ENCODE results near the gene POPDC2.

The POPDC2 gene

DNA sequence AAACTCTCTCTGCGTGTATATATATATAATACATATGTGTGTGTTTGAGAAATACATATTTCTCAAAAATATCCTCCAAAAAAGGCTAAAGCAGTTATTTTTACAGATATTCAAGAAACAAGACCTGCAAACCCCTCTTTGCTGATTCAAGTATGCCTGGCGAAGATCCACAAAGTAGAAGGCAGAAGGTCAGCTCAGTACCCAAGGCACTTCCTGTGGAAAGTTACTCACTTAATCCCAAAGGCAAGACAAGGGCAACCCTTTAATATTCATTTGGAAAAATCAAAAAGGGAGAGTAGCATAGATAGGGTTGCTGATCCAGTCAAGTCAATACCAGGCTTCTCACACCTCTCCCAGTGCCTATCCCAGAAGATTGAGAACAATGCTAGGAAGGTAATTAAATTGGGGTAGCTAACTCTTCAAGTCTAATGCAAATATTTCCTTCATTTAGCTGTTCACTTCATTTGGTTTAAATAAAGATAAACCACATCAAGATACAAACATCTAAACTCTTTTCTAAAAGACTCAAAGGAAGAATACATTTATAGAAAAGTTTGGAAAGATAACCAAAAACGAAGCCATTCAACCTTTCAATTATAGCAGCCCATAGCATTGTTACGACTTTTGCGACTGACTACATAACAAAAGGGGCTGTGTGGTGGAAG is 9.6 kb upstream of the POPDC2 start:
- DNase-seq = no peak

DNA sequence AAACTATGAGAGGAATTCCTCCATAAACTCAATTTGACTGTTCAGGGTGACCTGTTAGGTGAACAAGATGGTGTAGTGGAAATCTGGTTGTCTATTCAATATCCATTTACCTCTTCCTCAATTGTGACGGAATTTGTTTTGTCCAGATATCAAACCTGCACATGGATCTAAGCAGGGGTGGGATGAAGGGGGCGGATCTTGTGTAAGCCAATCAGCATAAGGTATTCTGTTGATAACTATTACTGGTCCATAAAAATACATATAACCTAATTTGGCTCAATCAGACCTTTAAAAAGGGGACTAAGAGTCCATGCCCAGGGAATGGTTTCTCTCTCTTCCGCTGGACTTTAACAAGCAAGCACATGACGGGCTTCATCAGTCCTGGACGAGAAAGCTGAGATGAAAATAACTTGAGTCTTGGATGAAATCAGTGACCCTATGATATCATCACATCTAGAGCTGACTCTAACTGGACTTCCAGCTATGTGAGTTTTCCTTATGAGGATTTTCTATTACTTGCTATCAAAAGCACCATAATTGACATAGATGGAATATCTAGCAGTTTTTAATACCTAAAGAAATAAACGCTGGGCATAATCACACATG is 5.7 kb upstream of the POPDC2 start:
- DNase-seq = no peak

DNA sequence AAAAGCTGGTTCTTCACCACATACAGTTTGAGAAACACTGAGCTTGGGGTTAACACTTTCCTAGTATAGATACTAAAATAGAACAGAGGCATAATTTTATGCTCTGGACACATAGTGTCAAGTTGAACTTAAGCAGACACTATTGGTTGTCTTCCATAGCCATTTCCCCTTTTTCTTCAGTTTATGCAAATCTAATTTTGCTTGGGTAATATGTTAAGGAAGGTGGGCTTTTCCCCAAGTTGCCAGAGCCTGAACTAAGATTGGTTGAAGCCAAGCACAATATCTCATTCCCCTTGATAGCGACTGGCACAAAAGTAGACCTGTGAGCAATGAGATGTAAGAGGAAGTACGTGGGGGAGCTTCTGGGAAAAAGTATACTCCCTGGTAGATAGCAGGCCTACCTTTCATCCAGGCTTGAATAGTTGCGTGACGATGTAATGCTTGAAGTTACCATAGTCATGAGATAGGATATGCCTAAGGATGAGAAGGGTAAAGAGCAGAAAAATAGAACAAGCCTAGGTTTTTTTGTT is 4.5 kb upstream of the POPDC2 start:
- no peak for DNase-seq

DNA sequence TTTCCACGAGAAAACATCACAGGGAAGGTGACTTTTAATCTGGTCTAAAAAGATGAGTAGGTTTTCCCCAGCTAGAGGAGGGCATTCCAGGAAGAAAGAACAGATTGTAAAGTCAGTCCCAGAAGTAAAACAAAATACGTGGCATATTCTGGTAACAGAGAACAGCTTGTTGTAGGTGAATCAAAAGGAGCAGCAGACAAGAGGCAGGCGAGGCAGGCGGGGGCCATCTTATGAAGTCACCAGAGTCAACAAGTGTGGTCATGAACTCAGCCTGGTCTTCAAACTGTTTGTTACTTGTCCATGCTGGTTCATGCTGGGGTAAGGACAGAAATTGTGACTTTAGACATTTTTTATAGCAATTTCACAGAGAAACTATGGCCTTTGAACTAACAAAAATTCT is 4.0 kb upstream of the POPDC2 start:
- DNase-seq = no peak

DNA sequence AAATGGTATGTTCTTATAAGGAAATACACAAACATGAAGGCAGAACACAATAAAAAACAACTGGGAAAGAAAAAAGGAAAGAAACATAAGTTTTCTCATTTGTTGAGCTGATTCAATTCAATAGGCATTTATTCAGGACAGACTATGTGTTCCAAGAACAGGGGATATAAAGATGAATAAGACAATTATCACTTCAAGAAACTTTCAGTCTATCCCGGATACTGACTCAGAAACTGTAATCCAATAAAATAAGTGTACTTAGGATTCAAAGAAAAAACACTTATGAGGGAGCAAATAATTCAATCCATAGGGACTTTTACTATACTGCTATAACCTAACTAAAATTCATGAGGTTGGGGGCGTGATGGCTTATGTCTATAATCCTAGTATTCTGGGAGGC is 3.5 kb upstream of the POPDC2 start:
- DNase-seq = no peak

DNA sequence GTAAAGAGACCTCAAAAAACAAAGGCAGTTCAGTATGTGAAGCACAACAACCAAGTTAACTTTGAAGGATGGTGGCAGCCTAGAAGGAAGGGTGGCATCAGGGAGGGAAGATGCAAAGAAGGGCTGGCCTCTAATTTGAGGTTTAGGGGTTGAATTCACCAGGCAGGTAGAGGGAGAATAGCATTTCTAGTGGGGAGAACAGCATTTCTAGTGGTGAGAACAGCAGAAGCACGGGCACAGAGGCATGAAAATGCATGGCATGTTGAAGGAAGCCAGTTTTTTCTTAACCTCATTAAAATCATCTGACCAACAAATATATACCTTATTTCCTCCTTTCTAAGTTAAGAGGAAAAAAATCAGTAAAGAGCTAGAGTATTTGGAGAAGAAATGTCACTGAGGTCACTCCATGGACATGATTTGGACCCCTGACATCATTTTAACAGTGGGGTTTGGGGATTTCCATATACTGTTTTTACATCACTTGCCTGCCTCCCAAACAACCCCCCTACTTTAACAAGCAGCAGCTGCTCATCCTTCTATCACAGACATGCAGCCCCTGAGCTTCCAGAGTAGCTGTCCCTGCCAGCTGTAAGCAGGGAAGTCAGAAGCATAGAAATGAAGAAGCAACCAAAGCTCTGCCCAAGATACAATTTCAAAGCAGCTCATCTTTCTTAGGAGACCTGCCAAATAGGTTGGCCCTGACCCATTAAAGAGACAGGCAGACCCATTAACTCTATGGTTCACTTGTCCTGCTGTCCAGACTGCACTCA is 2.4 kb upstream of the POPDC2 start:
- no peak for DNase-seq

DNA sequence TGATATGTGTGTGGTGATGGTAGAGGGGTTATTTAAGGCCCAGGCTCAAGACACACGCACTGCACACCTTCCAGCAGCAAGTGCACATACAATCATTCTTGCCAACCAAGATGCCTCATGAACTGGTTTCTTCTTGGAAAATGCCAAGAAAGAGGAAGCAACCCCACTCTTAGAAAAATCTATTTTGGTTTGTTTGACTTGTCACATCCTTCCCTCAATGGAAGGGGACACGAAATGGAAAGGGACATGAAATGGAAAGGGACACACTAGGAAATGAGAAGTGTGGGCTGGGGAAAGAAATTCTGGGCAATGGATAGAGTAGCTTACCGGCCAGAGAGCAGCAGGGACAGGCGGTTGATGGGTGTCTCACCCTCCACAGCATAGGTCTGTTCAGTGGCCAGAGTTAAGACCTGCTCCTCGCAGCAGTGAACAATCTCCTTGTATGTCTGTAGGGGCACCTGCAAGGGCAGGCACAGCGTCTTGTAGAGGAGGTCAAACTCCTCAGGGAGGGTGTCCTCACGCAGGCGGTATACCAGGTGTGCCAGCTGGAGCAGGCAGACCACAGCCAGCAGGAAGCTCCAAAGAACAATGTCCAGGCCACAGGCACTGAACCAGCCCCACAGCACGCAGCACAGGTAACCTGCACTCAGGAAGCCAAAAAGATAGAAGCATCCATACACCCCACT is 640 bp downstream of the POPDC2 start:
- no peak for DNase-seq

DNA sequence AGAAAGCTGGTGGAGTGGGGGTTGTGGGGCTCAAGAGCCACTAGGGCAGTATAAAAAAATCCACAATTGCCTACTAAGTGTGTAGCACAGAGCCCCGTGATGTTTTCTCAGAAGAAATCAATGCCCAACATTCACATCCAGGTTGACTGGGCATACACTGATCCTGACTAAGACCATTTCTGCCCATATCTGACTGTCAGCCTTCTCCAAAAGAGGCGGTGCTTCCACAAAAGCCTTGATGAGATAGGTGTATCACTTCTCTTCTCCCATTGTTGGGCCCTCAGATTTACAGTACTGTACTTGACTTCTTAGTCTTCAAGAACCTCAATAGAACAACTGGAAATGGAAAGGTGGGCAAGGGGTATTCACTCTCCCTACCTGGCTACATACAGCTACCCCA is 1.4 kb downstream of the POPDC2 start:
- DNase-seq = no peak

DNA sequence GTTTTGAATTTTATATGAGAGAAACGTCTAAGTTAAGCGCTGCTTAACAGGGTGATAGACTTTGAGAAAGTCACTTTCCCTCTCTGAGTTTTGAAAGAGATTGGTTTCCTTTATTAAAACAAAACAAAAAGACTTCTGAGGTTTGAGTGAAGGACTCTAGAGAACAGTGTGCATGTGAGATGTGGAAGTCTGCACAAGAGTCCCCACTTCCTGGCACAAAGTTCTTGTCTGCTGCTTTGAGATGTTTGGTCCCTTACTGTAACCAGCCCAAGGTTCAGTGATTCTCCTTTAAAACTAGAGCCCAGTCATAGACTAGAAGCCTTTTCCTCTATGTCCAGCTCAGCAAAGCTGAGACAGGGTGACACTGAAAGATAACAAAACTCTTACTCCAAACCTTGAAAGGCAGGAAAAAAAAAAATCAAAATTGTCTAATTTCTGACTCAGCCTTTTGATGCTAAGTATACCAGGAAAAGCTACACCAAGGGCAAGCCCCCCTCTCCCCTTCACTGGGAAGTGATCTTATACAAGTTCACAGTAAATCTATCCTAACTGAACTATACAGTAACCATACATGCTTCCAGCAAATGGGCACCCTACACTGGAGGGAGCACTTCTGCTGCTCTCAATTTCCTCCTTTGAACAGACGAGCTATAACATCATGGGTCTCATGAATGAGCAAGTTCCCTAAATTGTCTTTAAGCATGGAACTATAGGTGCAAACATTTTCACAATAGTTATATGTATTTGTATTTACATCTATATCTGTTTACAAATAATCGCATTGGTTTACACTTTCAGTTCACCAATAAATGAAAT is 2.3 kb downstream of the POPDC2 start:
- DNase-seq = no peak

DNA sequence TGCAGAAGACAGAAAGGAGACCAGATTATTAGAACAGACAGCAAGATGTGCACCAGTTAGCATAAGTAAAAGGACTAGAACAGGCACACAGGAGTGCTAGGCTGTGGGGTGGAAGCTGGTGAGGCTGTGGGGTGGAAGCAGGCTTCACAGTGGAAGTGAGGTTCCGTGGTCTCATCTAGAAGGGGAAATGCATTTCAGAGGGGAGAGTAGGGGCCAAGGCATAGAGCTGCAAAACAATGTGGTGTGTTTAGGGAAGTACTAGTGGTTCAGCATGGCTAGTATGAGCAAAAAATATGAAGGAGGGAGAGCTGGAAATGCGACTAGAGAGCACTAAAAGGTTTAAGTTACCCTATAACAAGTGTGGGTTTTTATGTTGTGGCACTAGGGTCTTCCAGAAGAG is 6.5 kb downstream of the POPDC2 start:
- no peak for DNase-seq

DNA sequence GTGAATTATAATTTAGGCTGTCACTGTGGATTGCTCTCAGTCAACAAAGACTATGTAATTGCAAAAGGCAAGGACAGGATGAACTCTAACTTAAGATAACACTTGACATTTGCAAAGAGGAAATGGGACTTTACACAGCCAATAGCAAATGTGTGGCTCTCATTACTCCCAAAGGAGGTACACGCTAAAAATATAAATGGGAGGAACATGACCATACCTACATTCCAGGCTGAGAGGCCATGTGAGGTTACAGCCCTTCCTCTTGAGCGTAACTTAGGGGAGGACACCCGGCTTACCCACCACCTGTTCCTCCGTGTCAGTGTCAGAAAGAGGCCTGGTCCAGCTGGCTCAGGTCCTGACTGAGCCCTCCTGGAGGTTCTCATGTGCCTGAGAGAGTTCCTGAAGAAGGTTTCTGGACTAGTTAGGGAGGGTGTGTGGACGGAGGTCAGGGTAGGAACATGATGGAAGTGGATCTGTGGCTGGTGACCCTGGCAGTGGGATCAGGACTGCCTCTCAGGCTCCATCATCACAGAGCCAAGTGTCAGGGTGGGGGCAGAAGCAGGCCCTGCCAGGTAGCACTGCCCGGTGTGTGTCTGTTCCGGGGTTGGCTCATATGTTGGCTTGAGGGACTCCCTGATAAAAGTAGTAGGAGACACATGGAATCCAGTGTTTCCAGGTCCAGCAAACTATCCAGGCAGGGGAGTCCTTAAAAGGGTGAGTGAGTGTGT is 7.9 kb downstream of the POPDC2 start:
- no peak for DNase-seq

DNA sequence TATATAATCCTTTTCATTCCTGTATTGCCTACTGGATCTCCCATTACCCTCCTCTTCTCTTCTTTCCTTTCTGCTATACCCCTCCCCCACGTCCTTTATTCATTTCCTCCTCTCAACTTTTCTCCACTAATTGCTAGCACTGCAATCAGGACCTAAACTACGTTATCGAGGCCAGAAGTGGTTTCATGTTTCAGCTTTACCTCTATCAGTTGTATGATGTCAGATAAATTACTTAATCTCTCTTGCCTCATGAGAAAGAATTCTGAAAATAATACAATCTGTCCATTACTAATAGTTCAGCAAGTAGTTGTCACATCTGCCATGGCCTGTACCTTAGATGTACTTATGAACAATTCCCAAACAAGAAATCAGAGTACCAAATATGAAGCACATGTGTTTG is 10.6 kb downstream of the POPDC2 start:
- no peak for DNase-seq

DNA sequence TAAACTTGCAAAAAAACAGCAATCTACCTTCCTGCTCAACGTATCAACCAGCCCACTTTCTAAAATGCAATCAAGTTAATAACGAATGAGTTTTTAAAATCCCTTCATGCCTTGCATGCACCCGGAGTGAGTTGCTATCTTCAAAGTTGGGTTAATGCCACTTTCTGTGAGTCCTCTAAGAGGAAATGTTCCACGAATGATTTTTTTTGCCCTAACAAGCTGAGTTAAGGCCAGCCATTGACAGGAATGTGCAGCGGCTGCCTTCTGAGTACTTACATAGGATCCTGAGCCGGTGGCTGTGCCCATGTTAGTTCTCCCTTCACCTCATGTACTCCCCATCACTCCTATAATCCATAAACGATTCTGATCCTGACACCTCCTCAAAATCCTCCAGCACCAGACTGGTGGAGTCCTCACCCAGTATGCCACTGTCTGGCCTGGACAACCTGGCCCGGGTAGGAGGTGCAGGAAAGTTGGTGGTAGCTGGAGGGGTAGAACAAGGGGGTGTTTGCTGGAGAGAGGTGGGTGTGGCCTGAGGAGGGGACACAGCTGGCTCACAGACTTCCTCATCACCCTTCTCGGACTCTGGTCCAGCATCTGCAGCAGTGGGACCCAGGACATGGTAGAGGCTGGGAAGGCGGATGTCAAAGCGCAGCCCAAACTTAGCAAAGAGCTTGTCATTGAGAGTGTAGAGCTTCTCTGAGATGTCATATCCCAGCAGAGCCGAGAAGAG is 12.4 kb downstream of the POPDC2 start:
- no peak for DNase-seq

DNA sequence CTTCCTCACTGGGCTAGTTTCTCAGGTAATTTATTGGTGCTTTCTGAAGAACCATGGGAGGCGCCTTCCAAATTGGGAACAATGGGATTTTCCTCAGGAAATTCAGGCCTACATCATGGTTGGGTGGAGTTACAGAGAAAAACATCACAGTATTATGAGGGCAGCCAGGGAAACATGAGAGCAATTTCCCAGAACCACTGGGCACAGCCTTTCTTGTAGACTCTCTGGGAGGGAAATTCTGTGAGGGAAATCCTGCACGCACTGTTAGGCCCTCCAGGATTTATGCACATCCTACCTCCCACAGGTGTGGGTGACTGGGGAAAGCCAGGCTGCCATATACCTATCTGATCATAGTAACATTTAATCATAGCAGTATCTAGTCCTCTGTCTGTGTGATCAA is 13.2 kb downstream of the POPDC2 start:
- no peak for DNase-seq

DNA sequence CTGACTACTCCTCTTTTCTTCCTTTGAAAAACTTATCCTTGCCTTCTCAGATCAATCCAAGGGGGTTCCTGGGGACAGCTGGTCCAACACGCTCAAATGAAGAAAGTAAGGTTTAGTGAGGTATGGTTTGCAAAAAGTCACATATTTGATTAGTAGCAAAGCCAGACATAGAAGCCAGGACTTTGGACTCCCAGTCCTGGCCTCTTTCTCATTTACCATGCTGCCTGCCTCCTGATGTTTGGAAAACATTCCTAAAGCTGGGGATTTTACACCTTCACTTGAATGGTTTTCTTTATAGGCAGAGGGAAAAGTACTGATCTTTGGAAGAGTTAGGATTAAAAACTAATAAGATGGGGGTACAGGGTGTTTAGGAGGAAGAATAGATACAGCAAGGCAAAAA is 14.6 kb downstream of the POPDC2 start:
- DNase-seq = no peak

DNA sequence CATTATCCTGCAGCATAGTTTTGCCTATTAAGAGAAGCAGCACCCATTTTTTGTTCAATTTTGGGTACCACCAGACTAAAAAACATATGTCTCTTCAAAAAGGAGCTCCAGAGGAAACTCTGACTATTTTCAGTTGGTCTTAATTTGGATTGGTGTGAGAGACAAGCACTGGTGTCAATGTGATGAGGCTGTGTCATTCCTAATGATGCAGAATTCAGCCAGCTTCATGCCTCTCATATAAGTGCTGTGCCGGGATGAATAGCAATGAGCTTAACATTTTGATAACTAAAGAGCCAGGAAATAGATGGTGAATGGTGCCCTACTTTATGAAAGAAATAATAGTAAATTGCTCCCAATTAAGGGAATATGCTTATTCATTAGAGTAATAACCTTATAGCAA is 15.9 kb downstream of the POPDC2 start:
- no peak for DNase-seq

DNA sequence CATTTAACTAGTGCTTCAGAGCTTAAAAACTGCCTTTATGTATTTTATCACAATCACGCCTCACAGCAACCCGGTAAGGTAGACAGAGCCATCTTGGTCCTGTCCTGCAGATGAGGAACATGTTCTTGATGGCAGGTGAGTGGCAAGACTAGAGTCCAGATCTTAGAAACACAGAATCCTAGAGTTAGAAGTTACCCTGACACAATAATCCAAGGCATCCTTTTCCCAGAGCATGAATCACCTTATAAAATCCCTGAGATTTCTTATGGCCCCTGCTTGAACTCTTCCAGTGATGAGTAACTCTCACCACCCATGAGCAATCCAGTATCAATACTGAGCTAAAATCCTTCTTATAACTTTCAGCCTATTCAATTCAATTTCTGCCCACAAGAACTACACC is 16.9 kb downstream of the POPDC2 start:
- DNase-seq = no peak

DNA sequence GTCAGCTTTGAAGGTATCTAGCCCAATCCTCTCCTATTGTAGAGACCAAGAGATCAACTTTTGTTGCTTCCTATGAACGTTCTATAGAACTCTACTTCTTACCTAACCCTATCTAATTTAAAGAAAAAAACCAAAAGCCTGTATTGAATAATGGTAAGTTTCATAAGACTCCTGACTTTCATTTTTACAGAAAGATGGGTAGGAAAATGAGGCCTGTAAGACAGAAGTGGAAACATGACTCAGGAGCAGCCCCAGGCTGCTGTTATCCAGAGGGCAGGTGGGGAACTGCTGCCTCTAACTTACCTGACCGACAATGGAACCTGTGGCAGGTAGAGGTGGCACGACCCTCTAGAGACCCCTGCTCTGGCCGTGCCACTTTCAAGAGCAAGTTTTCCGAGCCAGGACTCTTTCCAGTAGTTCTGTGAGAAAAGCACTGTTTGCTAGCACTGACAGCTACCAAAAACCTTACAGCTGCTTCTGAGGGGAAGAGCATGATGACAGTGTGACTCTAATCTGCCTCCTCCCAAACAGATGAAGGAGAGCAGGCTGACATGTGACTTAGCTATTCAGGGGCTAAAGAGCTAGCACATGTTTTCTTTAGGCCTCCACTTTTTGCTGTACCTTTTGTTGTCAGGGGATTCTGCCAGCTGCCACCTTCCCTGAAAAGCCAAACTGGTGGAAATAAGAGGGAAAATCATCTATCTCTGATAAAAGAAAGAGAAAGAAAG is 17.5 kb downstream of the POPDC2 start:
- DNase-seq = no peak

DNA sequence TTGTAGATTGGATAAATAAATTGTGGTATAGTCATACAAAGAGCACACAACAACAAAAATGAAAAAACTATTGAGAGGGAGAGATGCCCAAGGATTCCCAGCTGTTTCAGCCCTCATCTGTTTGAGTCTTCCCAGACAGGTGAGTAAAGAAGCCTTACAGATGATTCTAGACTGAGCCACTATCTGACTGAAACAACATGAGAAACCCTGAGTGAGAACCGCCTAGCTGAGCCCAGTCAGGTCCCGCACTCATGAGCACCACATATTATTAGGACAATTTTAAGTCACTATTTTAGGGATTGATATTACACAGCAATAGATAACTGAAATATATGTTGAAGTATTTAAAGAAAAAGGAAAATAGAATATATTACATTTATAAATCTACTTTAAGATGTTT is 19.0 kb downstream of the POPDC2 start:
- no peak for DNase-seq

Measured in NCI-H774 (cell line).